Esophagus muscularis mucosa (tissue), 4 donors: ENCODE measurements around the gene IFT27. TPM values are rescaled to one million over a fixed set of nuclear protein-coding genes. Genes with fewer than 3 reads are reported as not detected.

Source experiments
- DNase-seq: peaks from one replicate; pipeline ENCODE4 v3.0.0-alpha.2; 2017; ENCODE audit errors: extremely low spot score
- H3K27ac ChIP-seq, 4 donors: fragments of 200-600 bp; sonication (generic); replicated peaks in 1 of 4; 1 replicate in 3 of 4; 2 replicates in 1 of 4; pipeline ENCODE4 v1.5.1; 2016 to 2019; ENCODE audit warnings: mild to moderate bottlenecking in 1 of 4
- H3K27me3 ChIP-seq, 4 donors: fragments of 200-600 bp; sonication (generic); one replicate each; pipeline versions ENCODE4 v1.5.1 to v1.6.0; 2016 to 2019
- H3K36me3 ChIP-seq, 4 donors: fragments of 200-600 bp; sonication (generic); one replicate each; pipeline ENCODE4 v1.5.1; 2016 to 2019
- H3K4me1 ChIP-seq, 4 donors: fragments of 200-600 bp; sonication (generic); one replicate each; pipeline ENCODE4 v1.5.1; 2016 to 2019
- H3K4me3 ChIP-seq, 4 donors: fragments of 200-600 bp; sonication (generic); 1 replicate in 2 of 4; 2 replicates in 2 of 4; pipeline ENCODE4 v1.5.1; 2016 to 2019; ENCODE audit warnings: mild to moderate bottlenecking in 4 of 4, moderate library complexity in 1 of 4
- H3K9me3 ChIP-seq, 4 donors: fragments of 200-600 bp; sonication (generic); 1 replicate in 3 of 4; 2 replicates in 1 of 4; pipeline ENCODE4 v1.5.1; 2016 to 2019
- EP300 ChIP-seq: sonication (generic); formaldehyde crosslinking; IDR thresholded peaks from one replicate; pipeline ENCODE4 v1.6.1; 2017; ENCODE audit warnings: antibody characterized with exemption
- POLR2A ChIP-seq: fragments of 450-650 bp; IDR thresholded peaks from one replicate; pipeline ENCODE4 v1.6.1; 2017; ENCODE audit warnings: antibody characterized with exemption, moderate library complexity, mild to moderate bottlenecking, low read depth
- POLR2AphosphoS5 ChIP-seq, 2 donors: sonication (generic); formaldehyde crosslinking; IDR thresholded peaks; one replicate each; pipeline ENCODE4 v1.6.1; 2017; ENCODE audit warnings: antibody characterized with exemption in 2 of 2
- WGBS: methylation state at CpG from one replicate; pipeline ENCODE4 v1.1.5; 2018; 5-methylcytosine and 5-hydroxymethylcytosine counted together
- intact Hi-C: fragments of 100-400 bp; cut with DNase I; formaldehyde crosslinking; loops from one replicate; pipeline ENCODE4 v1.15.1; 2023
- total RNA-seq, 4 donors: library from RNA; depleted of rRNA; stranded (reverse); fragments of >200 nt; gene quantifications; one replicate each; pipeline versions ENCODE4 v1.1.0 to v1.2.1, GENCODE V29; 2016
- TF ChIP-seq, protein P1 (sequence below), 3 experiments: fragments of 200-600 bp in 2 of 3; fragments of 450-650 bp in 1 of 3; sonication (generic) in 2 of 3; IDR thresholded peaks; one replicate each; pipeline ENCODE4 v1.5.1; 2017 to 2019; ENCODE audit warnings: antibody characterized with exemption in 3 of 3, mild to moderate bottlenecking in 2 of 3, moderate library complexity in 1 of 3

Gene IFT27
- total RNA-seq, 4 donors from 2014 or later, result 15.2 to 24.1 (median 17.0) TPM

DNA sequence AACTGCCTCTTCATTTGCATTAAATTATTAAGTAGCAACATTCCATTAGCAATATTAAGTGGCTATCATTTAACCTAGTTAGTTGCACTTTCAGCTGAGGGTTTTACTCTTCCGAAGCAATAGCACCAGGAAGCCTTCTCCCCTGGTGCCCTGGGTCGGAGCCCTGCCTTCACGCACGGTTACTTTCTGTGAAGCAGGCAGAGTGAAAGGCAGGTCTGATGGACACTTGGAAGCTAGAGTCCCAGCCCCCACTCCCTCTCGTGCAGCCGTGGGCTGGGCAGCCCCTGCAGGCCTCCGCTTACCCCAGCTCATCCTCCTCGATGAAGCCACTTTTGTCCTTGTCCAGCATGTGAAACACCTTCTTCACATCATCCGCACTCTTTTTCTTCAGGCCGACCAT lies 38.9 kb upstream of the IFT27 start:
- H3K36me3 ChIP-seq, result no peaks in the 10 kb centered on the region
- H3K27me3 ChIP-seq, result peaks cover 0 to 73% (median 47%) of the 10 kb centered on the region in 4 donors

DNA sequence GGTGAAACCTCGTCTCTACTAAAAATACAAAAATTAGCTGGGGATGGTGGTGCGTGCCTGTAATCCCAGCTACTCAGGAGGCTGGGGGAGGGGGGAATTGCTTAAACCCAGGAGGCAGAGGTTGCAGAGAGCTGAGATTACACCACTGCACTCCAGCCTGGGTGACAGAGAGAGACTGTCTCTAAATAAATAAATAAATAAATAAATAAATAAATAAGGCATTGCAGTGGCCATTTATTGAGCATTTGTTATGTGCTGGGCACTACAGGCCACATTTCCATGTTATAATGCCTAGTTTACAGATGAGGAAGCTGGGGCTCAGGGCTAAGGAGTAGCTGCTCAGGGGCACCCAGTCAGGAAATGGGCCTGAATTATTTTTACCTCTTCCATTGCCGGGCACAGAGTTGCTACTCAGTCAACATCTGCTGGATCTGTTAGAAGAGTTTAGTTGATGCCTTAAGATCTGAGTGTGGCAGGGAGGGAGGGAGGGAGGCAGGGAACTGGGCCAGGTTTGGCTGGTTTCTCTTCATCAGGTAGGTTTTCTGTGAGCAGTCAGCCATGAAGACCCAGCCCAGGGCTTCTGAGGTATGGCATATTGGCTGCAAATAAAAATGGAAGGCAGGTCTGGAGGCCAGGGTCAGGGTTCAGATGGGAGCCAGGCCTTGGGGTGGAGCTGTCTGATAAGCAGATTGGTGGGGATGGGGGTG lies 35.3 kb upstream of the IFT27 start:
- Histone ChIP-seq H3K4me1 (peaks cover 0 to 2% (median under 1%) of the 10 kb centered on the region in 4 donors), H3K9me3 (no peaks in the 10 kb centered on the region), H3K36me3 (no peaks in the 10 kb centered on the region), H3K27ac (no peak overlapping the region), H3K4me3 (no peak overlapping the region), H3K27me3 (peaks cover 0 to 44% (median 15%) of the 10 kb centered on the region in 4 donors)
- TF ChIP-seq POLR2A, result no peak
- TF ChIP-seq EP300, result no peak
- no peak for TF ChIP-seq POLR2AphosphoS5 (IDR thresholded peaks at IDR 0.05)
- TF ChIP-seq, protein P1, sequence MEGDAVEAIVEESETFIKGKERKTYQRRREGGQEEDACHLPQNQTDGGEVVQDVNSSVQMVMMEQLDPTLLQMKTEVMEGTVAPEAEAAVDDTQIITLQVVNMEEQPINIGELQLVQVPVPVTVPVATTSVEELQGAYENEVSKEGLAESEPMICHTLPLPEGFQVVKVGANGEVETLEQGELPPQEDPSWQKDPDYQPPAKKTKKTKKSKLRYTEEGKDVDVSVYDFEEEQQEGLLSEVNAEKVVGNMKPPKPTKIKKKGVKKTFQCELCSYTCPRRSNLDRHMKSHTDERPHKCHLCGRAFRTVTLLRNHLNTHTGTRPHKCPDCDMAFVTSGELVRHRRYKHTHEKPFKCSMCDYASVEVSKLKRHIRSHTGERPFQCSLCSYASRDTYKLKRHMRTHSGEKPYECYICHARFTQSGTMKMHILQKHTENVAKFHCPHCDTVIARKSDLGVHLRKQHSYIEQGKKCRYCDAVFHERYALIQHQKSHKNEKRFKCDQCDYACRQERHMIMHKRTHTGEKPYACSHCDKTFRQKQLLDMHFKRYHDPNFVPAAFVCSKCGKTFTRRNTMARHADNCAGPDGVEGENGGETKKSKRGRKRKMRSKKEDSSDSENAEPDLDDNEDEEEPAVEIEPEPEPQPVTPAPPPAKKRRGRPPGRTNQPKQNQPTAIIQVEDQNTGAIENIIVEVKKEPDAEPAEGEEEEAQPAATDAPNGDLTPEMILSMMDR (IDR thresholded peaks at IDR 0.05), result no peak
- WGBS, result 91% methylated on average over 3 of the region's 3 CpGs
- no peak for DNase-seq
- intact Hi-C loops, result no loop called here

More for the DNA sequence above, 38.9 kb upstream of the IFT27 start:
- no peak overlapping the region for H3K4me3 ChIP-seq
- 67% methylated on average over 7 of the region's 10 CpGs for WGBS
- TF ChIP-seq, protein P1 (IDR thresholded peaks at IDR 0.05), result no peak
- TF ChIP-seq POLR2AphosphoS5 (IDR thresholded peaks at IDR 0.05), result no peak
- TF ChIP-seq EP300, result no peak
- no peak for TF ChIP-seq POLR2A
- no peak overlapping the region for H3K27ac ChIP-seq
- DNase-seq, result no peak
- H3K9me3 ChIP-seq, result no peaks in the 10 kb centered on the region
- peaks cover 4 to 16% (median 14%) of the 10 kb centered on the region in 4 donors for H3K4me1 ChIP-seq
- intact Hi-C loops, result no loop called here

DNA sequence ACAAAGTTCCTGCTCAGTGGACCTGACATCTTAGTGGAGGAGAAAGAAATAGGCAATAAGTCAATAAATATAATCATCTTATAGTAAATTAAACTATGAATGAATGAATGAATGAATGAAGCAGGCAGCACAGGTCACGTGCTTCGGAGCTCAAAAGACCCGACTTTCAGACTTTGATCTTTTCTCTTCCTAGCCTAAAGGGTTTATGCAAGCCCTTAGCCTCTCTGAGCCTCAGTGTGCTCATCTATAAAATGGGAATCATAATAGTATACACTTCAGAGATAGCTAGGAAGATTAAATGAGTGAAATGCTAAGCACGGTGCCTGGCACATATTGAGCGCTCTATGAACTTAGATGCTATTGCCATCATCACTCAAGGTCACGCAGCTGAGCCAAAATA lies 33.4 kb upstream of the IFT27 start:
- intact Hi-C loops, result no loop called here
- H3K27me3 ChIP-seq, result peaks cover 0 to 44% (median 1%) of the 10 kb centered on the region in 4 donors
- TF ChIP-seq POLR2AphosphoS5 (IDR thresholded peaks at IDR 0.05) (no peak), POLR2A (no peak), EP300 (no peak)
- TF ChIP-seq, protein P1 (IDR thresholded peaks at IDR 0.05), result no peak
- H3K27ac ChIP-seq, result no peak overlapping the region
- H3K4me3 ChIP-seq, result no peak overlapping the region
- DNase-seq, result no peak
- WGBS, result 96% methylated on average over 6 of the region's 6 CpGs
- H3K4me1 ChIP-seq, result no peaks in the 10 kb centered on the region
- H3K36me3 ChIP-seq, result no peaks in the 10 kb centered on the region
- no peaks in the 10 kb centered on the region for H3K9me3 ChIP-seq

DNA sequence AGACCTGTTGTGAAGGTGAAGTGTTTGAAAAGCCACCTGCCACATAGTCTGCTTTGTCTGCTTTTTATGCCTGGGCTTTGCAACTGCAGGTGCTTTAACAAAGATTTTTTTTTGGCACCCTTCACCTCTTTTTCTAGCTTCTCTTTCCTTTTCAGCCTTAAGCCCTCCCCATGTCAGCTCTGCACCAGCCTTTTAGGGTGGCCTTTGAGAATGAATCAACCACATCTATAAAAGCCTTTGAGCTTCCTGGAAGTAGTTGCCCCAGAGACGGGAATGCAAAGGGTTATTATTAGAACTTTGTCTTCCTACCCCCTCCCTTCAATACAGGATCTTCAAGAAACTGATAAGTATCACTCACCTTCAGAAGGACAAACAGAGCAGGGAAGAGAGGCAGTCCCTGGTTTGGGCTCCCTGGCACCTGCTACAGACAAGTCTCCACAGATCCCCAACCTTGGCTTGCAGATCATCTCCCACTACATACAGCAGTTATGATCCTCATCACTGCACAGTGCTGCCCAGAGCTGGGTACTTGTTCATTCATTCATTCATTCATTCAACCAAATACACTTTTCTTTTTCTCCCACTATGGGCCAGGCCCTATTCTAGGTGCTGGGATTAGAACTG lies 32.9 kb upstream of the IFT27 start:
- 81% methylated on average over 1 of the region's 1 CpG for WGBS
- H3K27me3 ChIP-seq, result peaks cover 0 to 44% (median 0%) of the 10 kb centered on the region in 4 donors
- H3K4me3 ChIP-seq, result no peak overlapping the region
- H3K36me3 ChIP-seq, result no peaks in the 10 kb centered on the region
- TF ChIP-seq EP300, result no peak
- no peak for TF ChIP-seq POLR2AphosphoS5 (IDR thresholded peaks at IDR 0.05)
- TF ChIP-seq, protein P1 (IDR thresholded peaks at IDR 0.05), result no peak
- no peak for TF ChIP-seq POLR2A
- no peak for DNase-seq
- intact Hi-C loops, result no loop called here
- H3K9me3 ChIP-seq, result no peaks in the 10 kb centered on the region
- no peak overlapping the region for H3K27ac ChIP-seq
- H3K4me1 ChIP-seq, result no peaks in the 10 kb centered on the region
